NT2/D1 (cell line): Measurements from ENCODE around the gene CEP76.

ENCODE experiments used
- YY1 ChIP-seq: IDR thresholded peaks from 2 replicates; pipeline ENCODE4 v1.6.1; 2011; ENCODE audit not compliant: insufficient read length, insufficient read depth
- ZNF274 ChIP-seq: IDR thresholded peaks from 2 replicates; pipeline ENCODE4 v1.6.1; 2011; ENCODE audit warnings: mild to moderate bottlenecking, low read depth, low read length

DNA sequence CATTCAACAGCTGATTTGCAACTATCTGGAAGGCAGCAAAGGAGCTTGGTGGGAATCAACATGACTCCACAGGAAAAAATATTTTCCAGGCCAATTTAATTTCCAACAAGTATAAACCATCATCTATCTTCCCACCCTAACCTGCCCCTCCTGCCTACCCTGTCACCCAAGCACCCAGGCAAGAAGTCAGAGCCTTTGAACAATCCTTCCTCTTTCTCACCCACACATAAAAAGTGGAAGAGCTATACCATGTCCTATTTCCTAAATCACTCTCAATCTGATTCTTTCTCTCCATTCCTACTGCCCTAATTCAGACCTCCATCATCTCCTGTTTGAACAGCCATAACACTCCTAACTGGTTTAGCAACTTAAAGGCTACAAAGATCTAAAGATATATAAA is 57.3 kb downstream of the CEP76 start:
- TF ChIP-seq YY1 (no peak), ZNF274 (no peak)
